NCI-H524 (cell line): ENCODE measurements around the gene PPM1E.
"Not testable (repeated sequence)": the region's sequence is repeated elsewhere in the genome, so short reads cannot be mapped to it uniquely, and the experiment has no call there.

Experiments used
- DNase-seq, 2 experiments: peaks; one replicate each; lab custom pipeline; 2025; lab: John Stamatoyannopoulos, UW

PPM1E gene

DNA sequence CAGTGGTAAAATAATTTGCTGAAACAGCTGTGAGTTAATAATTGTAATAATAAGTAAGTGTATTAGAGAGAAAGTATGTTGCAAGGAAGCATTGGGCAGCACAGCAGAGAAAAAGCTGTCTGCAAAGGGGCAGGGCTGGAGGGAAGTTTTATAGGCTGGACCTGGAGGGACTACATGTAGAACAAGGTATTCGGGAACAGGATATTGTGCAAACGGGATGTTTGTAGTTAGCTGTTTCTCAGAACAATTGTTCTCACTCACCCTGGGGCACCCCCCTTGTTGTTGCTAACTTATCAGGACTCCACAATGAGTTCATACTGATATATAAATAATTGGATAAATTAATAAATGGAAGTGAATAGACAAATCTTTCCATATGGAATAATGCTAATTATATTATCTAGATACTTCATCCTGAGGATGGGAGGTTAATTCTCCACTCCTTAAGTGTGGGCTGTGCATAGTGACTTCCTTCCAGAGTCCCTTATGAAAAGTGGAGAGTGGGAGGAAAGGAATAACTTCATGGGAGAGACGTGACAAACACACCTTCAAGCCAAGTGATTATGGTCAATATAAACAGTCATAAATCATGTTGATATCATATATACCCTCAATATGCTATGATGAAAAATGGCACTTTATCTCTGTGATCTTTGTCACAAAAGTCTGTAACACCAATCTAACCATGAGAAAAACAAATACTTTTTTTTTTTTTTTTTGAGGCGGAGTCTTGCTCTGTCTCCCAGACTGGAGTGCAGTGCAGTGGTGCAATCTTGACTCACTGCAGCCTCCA, 85.4 kb downstream of the PPM1E start:
- no peak for DNase-seq

GRCh38 chr17:58846413-58846812, 90.8 kb downstream of the PPM1E start:
- DNase-seq: not testable (repeated sequence)

DNA sequence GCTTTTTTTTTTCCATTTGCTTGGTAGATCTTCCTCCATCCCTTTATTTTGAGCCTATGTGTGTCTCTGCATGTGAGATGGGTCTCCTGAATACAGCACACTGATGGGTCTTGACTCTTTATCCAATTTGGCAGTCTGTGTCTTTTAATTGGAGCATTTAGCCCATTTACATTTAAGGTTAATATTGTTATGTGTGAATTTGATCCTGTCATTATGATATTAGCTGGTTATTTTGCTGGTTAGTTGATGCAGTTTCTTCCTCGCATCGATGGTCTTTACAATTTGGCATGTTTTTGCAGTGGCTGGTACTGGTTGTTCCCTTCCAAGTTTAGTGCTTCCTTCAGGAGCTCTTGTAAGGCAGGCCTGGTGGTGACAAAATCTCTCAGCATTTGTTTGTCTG, 94.5 kb downstream of the PPM1E start:
- not testable (repeated sequence) for DNase-seq

- no peak for DNase-seq
Measured at GRCh38 chr17:58865301-58865700, 109.6 kb downstream of the PPM1E start.

DNA sequence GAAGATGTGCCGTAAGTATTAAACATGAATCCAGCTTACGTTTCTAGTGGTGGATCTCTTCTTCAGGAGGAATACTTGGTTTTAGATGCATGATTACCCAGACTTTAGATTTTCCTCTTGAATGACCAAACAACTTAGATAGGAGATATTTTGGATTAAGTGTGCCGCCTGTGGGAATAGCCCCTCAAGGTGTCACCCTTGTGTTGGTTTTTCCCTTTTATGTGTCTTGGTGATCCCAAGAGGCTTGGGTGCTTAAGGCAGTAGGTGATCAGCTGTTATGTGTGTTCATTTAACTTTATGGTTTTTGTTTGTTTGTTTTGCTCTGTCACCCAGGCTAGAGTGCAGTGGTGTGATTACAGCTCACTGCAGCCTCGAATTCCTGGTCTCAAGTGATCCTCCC, 115.1 kb downstream of the PPM1E start:
- no peak for DNase-seq

DNA sequence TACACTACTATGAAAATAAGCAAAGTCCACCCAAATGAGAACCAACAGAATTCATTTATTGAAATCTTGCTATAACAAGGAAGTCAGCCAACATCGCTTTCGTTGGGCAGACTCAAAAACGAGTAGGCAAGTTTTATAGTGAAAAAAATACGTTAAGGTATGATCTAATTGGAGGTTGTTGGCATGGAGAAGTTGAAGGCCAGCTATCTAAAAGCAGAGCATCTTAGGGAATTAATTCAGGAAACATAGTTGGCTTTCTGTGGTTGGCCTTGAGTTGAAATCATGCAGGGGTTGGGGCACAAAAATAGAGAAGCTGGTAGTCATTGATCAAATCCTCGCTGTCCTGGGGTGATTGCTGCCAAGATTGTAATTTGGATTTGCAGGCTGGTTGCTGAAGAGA, 118.3 kb downstream of the PPM1E start:
- DNase-seq: no peak

DNA sequence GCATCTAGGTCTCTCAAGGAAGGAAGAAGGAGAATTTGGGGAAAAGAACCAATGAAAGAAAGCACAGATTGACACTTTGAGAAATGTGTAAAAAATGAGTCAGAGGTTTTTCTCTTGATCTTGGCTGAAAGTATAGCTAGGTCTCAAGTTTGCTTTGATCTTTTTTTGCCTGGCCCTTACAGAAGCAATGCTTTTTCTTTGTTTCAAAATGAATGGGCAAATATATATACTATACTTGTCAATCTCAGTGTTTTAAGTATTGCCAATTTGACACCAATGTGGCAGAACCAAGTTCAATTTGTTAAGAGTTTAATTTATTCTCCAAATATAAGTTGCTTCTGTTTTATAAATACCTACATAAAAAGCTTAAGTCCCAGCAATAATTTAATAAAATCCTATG, 119.6 kb downstream of the PPM1E start:
- no peak for DNase-seq

DNA sequence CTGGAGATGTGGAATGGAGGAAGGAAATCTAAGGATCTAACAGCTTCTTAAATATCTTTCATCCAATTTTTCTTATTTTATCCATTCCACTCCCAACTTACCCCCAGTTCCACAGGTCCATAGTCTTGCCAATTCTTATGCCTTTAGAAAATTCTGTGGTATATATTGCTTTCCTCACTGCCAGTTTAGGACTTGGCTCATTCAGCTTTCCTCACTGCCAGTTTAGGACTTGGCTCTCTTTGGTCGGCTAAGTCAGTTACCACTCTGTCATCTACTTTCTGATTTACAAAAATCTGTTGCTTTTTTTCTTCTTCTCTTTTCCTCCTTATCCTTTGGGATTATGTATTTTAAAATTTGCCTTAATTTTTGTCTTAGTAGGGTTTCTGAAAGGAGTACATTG, 128.5 kb downstream of the PPM1E start:
- DNase-seq: no peak

DNA sequence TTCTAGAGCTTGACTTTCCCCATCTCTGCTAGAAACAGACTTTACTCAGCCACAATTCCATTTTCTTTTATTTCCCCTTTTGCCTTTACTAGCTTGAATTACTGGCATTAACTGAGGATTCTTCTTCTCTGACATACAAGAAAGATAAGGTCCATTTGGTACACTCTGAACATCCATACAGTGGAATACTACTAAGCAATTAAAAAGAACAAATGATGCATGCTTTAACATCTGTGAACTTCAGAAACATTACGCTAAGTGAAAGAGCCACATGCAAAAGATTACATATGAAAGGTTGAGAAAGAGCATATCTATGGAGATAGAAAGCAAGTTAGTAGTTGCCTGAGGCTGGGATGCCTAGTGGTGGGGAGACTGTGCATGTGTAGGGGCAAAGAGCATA, 130.9 kb downstream of the PPM1E start:
- DNase-seq: no peak

DNA sequence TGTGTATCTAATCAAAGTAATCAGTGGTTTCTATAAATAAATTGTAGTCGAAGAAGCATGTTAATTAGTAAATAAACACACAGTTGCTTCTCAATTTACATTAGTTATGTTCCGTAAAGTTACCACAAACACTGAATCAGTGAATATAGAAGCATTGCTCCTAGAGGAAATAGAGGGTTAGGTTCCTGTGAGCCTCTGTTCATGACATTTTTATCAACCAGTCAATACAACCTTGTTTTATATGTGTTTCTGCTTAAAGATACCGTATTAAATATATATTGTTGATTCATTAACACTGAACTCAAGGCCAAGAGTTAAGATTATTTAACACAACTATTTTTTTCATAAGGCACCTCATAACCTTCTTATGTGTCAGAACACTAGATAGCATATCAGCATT, 134.3 kb downstream of the PPM1E start:
- DNase-seq: no peak

DNA sequence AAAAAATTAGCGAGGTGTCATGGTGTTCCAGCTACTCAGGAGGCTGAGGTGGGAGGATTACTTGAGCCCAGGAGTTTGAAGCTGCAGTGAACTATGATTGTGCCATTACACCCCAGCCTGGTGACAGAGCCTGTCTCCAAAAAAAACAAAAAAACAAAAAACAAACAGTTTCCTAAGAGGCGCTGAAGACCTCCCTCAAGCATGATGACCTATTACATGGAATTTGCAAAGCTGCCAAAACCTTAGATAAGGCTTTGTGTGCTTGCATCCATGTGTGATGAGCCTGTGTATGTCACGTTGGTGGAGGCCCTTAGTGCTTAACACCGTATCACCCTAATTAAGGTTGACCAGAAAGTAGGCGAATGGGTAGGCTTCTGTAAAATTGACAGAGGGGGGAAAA, 143.5 kb downstream of the PPM1E start:
- no peak for DNase-seq

DNA sequence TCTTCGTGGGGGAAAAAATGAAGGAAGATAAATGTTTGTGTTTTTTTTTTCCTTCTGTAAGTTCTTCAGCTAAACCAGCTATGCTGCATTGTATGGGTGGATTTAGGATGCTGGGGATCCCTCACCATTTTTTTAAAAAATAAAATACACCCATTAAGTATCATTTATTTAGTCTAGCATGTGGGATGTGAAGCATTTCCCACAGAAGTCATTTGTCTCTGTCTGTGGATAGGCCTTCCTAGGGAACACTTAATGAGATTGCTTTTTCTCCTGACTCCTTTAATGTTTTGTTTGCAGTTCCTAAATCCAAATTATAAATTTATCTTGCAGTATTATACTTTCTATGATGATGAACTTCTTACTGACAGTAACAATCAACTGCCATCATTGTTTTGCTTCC, 146.7 kb downstream of the PPM1E start:
- DNase-seq: no peak

DNA sequence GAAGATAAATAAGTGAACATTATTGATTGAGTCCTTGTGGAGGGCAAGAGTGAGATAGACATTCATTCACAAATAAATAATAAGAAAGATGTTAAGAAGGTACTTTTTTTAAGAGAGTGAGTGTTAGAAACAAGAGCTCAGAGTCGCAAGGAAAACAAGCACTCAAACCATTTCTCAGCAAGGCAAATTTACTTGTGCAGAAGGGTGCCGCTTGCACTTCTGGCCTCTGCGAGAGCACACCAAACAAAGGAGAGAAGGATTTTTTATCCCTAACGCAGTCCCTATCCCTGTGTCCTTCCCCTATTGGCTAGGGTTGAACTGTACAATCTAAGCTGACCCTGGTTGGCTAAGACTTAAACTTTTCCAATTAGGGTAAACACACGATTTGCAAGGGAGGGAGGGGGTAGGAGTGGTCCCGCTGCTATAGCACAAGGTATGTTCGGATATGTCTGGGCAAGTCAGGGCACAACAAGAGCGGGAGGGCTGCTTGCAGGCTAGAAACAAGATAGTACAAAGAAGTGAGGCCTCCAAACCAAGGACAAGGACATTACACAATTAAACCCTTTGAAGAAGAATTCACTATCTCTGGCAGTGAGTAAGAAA, 156.2 kb downstream of the PPM1E start:
- no peak for DNase-seq

DNA sequence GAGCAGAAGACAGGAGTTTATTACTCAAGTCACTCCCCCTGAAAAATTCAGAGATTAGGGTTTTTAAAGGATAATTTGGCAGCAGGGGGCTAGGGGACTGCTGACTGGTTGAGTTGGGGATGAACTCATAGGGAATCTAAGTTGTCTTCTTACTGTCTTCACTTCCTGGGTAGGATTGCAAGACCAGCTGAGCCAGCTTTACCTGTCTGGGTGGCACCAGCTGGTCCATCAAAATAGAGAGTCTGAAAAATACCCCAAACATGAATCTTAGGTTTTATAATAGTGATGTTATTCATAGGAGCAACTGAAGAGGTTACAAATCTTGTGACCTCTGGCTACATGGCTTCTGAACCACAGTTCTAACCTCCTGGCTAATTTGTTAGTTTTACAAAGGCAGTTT, 157.9 kb downstream of the PPM1E start:
- no peak for DNase-seq

- DNase-seq: no peak
Measured at GRCh38 chr17:58913971-58914769, 158.5 kb downstream of the PPM1E start.

DNA sequence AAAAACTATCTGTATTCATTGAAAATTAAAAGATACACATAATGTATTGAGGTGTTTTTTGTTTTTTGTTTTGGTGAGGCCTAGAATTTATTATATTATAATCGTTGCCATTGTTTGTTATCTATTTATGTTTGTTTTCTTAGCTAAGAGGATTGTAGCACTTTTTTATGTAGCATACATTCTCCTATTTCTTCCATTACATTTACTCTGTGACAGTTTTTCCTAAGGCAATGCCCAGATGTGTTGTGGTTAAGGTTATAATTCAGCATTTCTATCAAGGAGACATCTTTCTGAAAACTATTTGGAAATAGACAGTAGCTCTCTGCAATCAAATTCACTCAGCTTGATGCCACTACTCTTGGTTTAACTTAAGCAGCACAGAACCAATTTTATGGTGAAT, 161.6 kb downstream of the PPM1E start:
- DNase-seq: no peak

GRCh38 chr17:58918072-58918471, 162.4 kb downstream of the PPM1E start:
- no peak for DNase-seq

DNA sequence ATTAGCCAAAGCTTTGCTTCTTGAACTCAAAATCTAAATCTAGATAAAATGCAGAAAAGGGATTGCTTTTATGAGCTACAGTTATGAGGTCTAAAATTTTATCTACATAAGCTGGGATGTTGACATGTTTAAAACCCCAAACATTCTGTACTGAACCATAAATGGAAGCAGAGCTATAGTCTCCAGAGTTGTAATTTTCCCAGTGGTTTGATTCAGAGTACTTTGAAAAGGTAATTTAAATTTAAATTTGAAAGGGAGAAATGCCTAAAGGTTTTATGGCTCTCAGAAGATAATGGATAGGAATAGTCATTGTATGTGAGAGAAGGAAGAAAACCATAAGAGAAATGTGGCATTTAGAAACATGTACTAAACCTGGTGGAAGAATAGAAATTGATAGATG, 163.2 kb downstream of the PPM1E start:
- no peak for DNase-seq

DNA sequence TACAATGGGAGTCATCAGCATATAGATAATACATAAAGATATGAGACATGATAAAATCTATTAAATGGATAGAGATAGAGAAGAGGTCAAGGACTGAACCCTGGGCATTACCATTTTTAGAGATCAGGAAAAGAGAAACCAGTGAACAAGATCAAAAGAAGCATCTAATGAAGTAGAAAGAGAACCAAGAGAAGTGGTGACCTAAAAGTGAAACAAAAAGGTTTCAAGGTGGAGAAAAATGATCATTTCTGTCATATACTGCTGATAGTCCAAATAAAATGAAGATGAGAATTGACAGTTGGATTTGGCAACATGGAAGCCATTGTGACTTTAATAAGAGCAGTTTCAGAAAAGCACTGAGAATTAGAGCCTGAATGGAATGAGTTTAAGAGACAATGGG, 165.1 kb downstream of the PPM1E start:
- no peak for DNase-seq

GRCh38 chr17:58932956-58933355, 177.3 kb downstream of the PPM1E start:
- no peak for DNase-seq

DNA sequence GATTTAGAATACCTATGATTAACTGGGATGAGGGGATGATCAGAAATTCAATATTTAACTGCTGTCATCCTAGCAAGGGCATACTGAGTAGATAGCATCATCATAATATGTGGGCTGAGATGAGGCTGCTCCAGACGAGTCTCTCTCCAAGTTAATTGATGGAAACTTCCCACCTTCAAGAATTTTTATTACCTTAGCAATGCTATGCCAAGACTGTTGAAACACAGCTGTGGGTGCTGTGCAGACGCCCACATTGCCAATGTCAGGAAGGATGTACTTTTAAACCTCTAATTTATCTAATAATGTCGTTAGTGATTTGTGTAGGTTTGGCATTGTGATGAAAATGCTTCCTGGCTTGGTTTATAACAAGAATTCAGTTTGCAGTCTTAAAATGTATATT, 180.6 kb downstream of the PPM1E start:
- DNase-seq: no peak

GRCh38 chr17:58944166-58944565, 188.5 kb downstream of the PPM1E start:
- DNase-seq: no peak

GRCh38 chr17:58947411-58947810, 191.8 kb downstream of the PPM1E start:
- no peak for DNase-seq
